Measurements from ENCODE around the gene PLAC1.

PLAC1 gene

DNA sequence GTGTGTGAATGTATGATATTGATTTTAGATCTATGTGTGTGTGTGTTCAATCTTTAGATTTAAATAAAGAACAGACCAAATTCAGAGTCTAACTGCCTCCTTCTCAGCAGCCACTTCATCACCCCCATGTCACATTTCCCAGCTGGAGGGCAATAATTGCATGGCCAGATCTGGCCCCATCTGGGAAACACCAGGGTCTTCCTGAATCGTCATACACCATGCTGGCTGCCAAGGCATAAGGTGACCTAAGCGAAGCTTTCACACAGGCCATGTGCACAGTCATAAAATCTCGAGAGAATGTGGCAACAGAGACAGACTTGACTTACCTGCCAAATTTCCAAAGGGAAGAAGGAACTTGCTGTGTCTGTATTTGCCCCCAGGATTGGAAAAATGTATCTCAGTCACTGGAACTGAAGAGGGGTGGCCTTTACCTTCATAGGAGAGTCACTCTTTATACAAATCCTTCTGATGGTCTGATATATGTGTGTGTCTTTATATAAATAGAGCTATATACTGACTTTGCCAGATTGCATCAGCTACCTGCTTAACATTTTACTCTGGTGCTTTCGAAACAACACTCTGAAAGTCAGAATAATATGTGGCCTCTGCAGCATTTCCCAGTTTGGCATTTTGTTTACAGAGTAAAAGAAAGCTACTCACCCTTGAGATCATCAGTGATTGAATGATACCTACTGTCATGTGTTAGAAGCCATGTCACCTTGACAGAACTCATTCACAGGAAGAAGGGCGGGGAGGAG lies at the start of gene PLAC1:
TSS of gene PLAC1 (minus strand) at position 470 of the 758 bp plus-strand sequence. CDS start 91,789 bp downstream, outside the sequence.
- DNase-seq = peak; percentile 20

DNA sequence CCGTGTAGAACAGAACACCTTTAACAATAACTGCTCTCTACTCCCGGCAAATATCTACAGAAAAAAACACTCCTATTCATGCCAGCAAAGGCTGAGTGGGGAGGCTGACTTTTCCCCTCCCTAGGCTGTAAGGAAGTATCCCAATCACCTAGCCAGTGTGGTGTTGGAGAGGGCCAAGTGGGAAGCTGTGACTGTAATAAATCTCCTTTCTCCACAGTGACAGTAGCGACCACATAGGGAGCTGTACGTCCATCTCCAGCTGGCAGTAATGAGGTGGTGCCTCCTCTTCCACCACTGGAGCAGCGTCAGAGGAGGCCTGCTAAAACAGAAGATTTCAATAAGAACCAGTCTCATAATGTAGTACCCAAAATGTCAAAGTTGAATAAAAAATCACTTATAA lies 47.9 kb upstream of the PLAC1 start:
- DNase-seq = peak; percentile 13

- DNase-seq = no peak
Observed at GRCh38 chrX:134695999-134696398, 37.7 kb upstream of the PLAC1 start.

GRCh38 chrX:134694333-134695322 lies 36.4 kb upstream of the PLAC1 start:
- no peak for DNase-seq

DNA sequence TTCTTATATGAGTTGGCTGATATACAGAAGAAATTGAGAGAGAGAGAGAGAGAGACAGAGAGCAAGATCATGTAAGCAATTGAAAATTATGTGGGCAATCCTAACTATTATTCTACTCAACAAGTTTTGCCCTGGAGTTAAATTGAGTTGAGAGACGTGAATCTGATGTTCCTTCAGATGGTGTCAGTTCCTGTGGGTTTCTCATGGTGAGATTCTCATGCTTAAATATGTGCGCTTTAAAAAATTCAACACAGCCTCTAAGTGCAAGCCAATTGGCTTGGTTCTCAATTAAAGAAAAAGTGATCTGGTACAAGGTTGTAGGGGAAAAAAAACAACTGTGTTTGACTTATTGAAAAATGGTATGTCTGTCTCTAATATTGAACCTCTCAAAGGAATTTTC lies 35.4 kb upstream of the PLAC1 start:
- no peak for DNase-seq

DNA sequence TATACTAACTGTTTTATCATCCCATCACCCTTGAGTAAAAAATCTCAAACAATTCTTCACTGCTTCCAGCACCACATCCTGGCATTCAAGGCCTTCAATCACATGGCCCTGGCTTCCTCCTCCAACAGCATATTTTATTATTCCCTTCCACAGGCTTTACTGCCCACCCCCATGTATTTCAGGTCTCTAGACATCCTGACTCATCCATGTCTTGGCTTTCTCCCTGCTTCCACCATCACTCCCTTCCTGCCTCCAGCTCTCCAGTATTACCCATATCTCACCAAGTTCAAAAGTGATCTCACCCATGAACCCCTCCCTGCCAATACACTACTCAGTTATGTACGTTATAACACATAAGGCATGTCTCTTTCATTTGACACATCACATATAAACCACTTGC lies 34.7 kb upstream of the PLAC1 start:
- DNase-seq = no peak

GRCh38 chrX:134692233-134692632 lies 34.0 kb upstream of the PLAC1 start:
- DNase-seq = no peak

GRCh38 chrX:134691453-134691852 lies 33.2 kb upstream of the PLAC1 start:
- no peak for DNase-seq

DNA sequence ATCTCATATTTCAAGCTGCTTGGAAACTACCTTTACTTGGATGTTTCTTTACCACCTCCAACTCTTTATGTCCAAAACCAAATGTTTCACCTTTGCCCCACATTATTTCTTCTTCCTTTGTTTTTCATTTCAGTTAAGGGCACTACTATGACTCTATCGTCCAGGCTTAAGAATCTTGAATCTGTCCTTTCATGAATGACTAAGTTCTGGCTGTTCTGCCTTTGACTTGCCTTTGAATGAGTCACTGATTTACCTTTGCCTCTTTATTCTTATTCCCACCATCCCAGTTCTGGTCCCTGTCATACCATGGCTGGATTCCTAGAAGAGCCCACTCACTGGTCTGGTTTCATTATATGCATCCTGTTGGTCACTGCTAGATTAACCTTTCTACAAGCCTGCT lies 30.6 kb upstream of the PLAC1 start:
- no peak for DNase-seq

- DNase-seq = no peak
Observed at GRCh38 chrX:134688031-134688823, 30.0 kb upstream of the PLAC1 start.

- no peak for DNase-seq
Observed at GRCh38 chrX:134685668-134686067, 27.4 kb upstream of the PLAC1 start.

- no peak for DNase-seq
Observed at GRCh38 chrX:134684956-134685355, 26.7 kb upstream of the PLAC1 start.

GRCh38 chrX:134683351-134684005 lies 25.2 kb upstream of the PLAC1 start:
- peak; percentile 84 for DNase-seq

DNA sequence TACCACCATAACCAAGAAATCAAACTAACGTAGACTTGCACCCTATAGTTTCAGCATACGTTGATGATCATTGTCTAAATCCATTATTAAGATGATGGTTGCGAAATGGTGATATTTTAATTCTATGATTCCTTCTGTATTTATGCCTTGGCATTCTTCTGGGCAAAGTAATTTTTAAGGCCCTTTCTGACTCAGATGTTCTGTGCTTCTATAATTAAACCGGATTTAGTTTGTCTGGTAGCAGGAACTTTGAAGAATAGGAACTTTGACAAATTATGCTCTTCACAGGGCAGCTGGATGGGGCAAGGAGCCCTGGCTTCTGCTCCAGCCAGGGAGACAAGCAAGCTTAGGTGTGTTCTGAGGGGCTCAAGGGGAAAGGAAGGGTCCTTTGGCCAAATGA lies 23.8 kb upstream of the PLAC1 start:
- no peak for DNase-seq

GRCh38 chrX:134679644-134680043 lies 21.4 kb upstream of the PLAC1 start:
- DNase-seq = no peak

GRCh38 chrX:134679221-134679620 lies 20.9 kb upstream of the PLAC1 start:
- DNase-seq = no peak

- DNase-seq = no peak
Observed at GRCh38 chrX:134677332-134677731, 19.1 kb upstream of the PLAC1 start.

DNA sequence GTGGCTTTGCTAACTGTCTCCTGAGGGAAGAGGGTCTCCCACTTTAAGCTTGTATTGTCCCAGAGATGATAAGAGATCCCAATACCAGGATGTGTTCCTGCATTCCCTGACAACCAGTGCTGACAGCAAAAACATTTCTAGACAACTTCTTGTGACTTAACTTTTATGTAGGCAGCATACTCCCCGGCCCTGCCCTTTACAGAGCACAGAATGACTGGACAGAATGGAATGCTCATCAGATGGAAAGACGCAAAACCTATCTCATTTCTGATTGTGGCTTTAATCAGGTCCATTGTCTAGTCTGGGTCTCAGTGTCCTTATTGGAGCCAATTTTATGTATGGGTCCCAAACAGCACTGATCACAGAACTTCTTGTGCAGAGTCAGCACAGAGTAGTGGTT lies 18.2 kb upstream of the PLAC1 start:
- DNase-seq = no peak

GRCh38 chrX:134673123-134673522 lies 14.9 kb upstream of the PLAC1 start:
- no peak for DNase-seq

DNA sequence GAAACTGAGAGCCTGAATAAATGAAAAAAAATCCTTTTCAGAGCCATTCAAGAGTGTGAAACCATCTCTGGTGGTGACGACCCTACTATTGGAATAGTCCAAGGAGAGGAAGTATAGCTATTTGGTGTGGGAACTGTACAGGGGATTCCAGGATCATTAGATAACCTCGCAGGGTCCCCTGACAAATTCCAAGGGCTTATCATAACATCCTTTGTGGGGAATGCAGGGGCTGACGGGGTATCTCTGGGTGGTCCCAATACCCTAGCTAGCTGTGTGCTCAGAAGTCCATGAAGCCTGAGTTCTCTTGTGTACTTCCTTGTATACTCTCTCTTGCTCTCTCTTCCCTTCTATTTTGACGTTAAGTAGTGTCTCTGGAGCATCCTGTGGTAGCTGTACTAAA lies 13.8 kb upstream of the PLAC1 start:
- no peak for DNase-seq

GRCh38 chrX:134671294-134671693 lies 13.0 kb upstream of the PLAC1 start:
- no peak for DNase-seq

- DNase-seq = no peak
Observed at GRCh38 chrX:134670134-134670924, 12.1 kb upstream of the PLAC1 start.

Data from NCI-H345 (cell line).